ENCODE results near the gene KCNAB2.
A peak's percentile ranks its signal among the peaks of the same experiment; 100 is the strongest.
"Not testable (repeated sequence)": the region's sequence is repeated elsewhere in the genome, so short reads cannot be mapped to it uniquely, and the experiment has no call there.

Gene KCNAB2

DNA sequence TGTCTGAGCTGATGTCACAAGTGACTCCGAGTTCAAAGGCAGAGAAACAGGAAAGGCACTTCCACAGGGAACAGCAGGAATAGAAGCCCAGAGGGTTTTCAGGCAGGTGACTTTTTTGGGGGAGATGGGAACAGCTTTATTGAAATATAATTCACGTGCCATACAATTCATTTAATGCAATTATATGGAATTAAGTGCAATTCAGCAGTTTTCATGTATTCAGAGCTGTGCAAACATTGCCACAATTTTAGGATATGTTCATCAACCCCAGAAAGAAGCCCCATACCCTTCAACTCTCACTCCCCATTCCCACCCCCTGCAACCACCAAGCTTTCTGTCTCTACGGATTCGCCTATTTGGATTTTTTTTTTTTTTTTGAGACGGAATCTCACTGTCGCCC lies 17.0 kb downstream of the KCNAB2 start:
- DNase-seq, result no peak

GRCh38 chr1:6063532-6064053 lies 17.9 kb downstream of the KCNAB2 start:
- DNase-seq, result not testable (repeated sequence)

DNA sequence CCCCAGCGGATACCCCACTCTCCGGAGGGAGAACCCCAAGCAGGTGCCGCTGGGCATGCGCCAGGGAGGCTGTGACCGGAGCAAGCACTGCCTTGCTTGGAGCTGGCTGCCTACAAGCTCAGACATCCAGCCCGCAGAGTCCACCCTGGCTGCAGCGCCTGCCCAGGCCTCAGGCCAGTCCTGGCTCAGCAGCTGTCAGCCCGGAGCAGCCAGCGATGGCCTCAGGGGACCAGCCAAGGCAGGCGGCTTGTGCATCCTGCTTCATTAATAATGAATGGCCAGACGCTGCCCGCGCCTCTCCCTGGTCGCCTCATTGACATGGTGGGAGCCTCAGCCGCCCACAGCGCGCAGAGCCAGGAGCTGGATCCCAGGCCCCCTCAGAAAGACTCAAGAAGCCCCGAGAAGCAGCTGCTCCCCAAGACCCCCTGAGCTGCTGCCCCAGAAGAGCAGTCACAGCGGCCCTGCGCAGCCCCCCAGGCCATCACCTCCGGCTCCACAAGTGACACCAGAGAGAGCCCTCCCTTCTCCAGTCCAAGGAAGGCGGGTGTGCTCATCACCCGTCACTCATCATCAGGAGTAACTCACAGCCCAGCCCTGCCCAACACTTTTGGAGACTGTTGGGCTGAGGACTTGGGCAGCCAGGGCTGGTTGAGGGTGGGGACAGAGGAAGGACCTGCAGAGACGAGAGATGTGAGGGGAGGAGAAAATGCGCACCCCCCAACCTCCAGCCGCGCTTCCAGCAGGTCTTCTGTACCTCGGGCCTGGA lies 19.6 kb downstream of the KCNAB2 start:
- no peak for DNase-seq

GRCh38 chr1:6066680-6067079 lies 21.0 kb downstream of the KCNAB2 start:
- DNase-seq, result no peak

GRCh38 chr1:6068073-6068472 lies 22.4 kb downstream of the KCNAB2 start:
- no peak for DNase-seq

DNA sequence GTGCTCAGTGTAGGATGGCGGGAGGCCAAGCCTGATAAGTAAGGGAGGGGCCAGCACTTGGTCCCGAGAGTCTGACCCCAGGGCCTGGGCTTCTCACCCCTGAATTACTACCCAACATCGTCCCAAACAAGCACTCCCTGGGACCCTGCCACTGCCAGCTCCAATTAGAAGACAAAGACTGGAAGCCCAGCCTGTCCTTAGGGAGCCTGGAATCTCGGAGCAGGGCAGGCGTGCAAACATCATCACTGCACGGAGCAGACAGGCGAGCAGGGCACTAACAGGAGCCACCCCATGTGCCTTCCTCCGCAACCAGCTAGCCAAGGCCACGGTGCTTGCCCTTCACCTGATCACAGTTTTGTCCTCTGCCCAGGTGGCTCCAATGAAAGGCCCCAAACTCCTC lies 23.2 kb downstream of the KCNAB2 start:
- no peak for DNase-seq

- DNase-seq, result no peak
These were observed 23.9 kb downstream of the KCNAB2 start for GRCh38 chr1:6069573-6069972.

DNA sequence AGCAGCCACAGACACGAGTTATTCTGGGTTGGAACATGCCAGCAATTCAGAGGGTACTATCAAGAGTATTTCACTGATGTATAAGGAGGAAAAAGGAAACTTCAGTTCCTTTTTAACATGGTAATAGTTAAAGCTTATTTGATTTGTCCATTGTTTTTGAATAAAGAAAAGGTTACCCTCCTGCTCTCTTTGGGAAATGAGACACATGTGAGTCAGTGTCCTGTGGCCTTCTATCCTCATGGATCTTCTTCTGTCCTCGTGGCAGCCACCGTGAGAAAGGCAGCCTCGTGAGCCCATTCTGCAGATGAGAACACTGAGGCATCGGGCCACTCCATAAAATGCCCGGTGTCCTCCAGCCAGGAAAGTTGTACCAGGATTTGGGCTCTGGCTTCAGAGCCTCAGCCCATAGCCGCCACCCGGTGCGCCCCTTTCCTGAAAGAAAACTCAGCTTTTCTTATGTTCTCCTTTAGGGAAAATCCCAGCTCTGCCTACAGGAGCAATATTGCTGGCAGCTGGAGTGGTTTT lies 24.8 kb downstream of the KCNAB2 start:
- DNase-seq, result no peak

GRCh38 chr1:6071219-6071618 lies 25.5 kb downstream of the KCNAB2 start:
- no peak for DNase-seq

DNA sequence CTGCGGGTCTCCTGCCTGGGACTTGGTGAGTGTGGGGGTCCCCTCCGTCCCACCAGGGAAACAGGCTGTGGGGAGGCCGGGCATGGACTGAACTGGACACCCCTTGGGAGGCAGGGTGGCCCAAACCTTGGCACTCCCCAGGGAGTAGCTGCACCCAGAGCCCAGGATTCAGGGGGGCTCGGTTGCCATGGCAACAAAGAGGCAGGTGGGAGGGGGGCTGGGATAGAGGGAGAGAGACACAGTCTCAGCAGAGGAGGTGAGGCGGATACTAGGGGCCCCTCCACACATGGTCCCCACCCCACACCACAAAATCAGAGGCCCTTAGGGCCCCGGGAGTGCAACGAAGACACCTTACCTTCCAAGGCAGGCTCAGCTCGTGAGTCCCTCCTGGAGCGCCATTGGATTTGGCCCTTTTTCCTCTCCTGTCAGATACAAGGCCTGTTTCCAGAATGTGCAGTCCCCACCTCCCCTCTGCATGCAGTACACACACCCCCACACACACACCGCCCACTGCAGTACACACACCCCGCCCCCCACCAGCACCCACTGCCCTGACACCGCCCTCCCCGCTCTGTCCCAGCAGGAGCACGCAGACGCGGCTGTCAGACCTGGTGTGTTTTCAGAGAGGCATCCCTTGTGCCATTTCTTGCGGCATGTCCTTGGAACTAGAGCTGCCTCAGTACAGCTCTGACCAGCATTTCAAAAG lies 27.2 kb downstream of the KCNAB2 start:
- no peak for DNase-seq

DNA sequence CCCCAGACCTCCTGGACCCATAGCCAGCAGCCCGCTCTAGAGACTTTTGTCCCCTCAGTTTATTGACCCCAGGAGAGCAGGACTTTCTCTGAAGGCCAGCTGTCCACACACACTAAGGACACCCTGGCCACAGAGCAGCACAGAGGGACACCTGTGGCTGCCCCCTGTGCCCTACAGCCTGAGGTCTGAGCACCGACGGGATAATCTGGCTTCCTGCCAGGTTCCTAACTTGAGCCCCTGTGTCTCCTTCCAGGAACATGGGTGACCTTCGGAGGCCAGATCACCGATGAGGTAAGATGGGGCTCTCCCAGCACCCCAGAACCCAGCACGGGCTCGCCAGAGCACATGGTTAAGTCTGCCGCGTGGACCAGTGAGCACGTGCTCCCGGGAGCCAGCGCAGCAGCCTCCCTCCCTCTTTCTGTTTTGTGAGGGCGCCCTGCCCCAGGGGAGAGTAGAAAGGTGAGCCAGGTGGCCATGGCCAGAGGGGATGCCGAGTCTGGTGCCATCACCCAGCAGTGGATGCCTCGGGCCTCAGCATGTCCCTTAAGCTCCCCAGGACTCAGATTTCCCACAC lies 27.9 kb downstream of the KCNAB2 start:
- DNase-seq, result no peak

- no peak for DNase-seq
These were observed 28.7 kb downstream of the KCNAB2 start for GRCh38 chr1:6074192-6074901.

- peak; percentile 26 for DNase-seq
These were observed 30.1 kb downstream of the KCNAB2 start for GRCh38 chr1:6075748-6076147.

GRCh38 chr1:6077061-6077460 lies 31.4 kb downstream of the KCNAB2 start:
- DNase-seq, result not testable (repeated sequence)

DNA sequence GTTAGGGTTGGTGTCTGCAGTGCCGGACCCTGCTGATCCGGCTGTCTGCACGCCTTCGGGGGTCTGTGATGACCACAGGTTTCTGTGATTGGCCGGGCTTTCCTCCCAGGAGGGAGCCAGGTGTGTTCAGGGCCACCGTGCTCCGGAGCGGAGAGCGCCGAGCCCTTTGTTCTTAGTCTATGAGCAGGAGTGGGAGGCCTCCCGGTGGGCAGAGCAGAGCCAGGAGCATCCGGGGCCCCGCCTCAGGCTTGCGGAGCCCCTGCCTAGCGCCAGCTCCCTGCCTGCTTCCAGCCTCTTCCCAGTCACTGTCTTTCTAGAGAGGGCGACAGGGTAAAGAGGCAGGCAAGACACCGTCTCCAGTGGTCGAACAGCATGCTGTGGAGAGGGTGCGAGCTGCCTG lies 31.8 kb downstream of the KCNAB2 start:
- no peak for DNase-seq

- no peak for DNase-seq
These were observed 32.2 kb downstream of the KCNAB2 start for GRCh38 chr1:6077919-6078318.

- no peak for DNase-seq
These were observed 34.8 kb downstream of the KCNAB2 start for GRCh38 chr1:6080469-6080868.

DNA sequence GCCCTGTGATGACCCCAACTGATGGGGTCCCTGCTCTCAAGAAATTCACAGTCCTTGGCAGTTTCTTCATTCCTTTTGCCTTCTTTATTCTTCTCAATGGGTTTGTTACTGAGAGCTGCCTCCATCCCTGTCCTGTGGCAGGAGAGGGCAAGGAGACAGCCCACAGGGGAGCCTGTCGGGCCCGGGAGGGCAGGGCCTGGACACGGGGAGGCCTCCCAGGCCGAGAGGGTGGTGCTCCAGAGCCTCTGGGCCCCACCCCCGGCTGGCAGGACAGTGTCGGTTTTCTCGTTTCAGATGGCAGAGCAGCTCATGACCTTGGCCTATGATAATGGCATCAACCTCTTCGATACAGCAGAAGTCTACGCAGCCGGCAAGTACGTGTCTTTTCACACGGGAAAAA lies 36.2 kb downstream of the KCNAB2 start:
- no peak for DNase-seq

DNA sequence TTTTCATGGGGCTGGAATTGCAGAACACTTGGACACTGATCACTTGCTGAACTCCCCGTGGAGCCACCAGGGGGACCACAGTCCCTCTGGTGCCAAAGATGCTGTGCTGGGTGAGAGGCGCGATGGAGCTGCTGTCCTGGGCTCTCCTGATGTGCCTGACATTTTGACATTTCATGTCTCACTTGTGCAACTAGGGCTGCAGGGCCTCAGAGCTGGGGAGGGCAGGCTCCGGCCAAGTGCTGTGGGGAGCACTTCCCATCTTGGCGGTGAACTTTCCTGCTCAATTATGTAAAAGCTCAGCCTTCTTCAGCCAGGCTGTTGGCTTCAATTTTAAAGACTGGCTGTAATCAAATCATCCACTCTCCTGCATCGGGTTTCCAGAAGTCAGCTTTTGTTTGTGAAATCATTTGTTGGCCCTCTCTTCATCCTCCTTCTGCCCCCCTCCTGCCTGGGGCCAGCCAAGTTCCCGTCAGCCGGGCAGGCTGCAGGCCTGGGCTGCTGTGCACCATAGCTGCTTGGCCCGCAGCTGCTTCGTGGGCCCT lies 36.8 kb downstream of the KCNAB2 start:
- no peak for DNase-seq

DNA sequence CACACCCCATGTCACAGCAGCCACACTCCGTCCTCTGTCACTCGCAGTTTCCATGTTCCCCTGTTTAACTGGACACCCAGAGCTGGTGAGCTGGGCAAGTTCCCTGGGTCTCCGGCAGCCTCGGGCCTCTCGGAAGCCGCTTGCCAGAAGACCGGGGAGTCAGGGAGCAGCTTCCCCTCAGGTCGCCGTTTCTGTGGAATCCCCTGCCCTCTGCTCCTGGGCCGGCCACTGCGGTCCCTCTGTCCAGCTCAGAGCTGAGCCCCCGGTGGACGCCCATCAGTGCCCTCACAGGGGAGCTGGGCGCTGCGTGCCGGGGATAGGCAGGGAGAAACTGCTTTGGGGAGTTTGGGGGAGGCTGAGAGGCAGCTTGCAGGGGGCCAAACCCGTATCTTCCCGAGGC lies 37.7 kb downstream of the KCNAB2 start:
- no peak for DNase-seq

- no peak for DNase-seq
These were observed 38.2 kb downstream of the KCNAB2 start for GRCh38 chr1:6083801-6084446.

- no peak for DNase-seq
These were observed 39.2 kb downstream of the KCNAB2 start for GRCh38 chr1:6084781-6085495.
